Posterior cingulate gyrus (tissue), 11 donors: ENCODE data around the gene HSPA1L.
A peak's percentile ranks its signal among the peaks of the same experiment; 100 is the strongest.
"Not testable (repeated sequence)": the region's sequence is repeated elsewhere in the genome, so short reads cannot be mapped to it uniquely, and the experiment has no call there.

Experiments used
- DNase-seq, 10 donors: peaks; one replicate each; pipeline versions ENCODE4 v3.0.0 to v3.0.0-alpha.2; 2020 to 2021; ENCODE audit warnings: mixed read lengths in 3 of 10
- intact Hi-C: fragments of 100-400 bp; cut with DNase I; formaldehyde crosslinking; loops from one replicate; pipeline ENCODE4 v1.15.1; 2023

HSPA1L gene

DNA sequence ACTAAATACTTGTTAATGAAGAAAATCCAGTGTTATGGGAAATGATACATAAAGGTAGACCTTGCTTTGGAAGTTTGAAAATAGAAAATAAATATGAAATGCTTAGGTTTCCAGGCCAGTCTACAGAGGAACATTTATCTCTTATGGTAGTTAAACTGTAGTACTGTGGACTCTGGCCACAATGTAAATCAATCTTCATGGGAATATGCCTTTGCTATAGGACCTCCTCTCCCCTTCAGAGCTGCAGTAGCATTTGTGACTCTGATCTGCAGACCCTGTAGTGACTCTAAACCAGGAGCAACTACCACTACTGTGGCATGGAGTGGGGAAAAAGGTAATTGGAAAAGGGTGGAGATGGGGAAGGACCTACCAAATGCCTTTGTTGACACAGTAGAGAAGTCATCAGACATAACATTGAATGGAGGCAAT, 4.8 kb upstream of the HSPA1L start:
- intact Hi-C loops = no loop called here
- no peak for DNase-seq

DNA sequence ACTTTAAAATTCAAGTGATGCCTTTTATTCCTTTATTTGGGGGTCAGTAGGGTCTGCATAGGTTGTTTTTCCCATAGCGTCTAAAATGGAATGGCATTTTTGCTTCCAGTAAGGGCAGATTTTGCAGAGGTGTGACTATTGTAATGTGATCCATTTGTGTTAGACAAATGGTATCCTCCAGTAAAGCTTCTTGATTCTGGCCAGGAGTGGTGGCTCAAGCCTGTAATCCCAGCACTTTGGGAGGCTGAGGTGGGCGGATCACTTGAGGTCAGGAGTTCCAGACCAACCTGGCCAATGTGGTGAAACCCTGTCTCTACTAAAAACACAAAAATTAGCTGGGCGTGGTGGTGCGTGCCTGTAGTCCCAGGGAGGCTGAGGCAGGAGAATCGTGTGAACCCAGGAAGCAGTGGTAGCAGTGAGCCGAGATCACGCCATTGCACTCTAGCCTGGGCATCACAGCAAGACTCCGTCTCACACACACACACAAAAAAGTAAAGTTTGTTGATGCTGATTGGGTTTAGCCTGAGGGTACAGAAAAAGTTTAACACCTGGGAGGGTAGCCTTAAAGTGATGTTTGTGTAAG, 2.9 kb upstream of the HSPA1L start:
- intact Hi-C loops = not testable (repeated sequence)

DNA sequence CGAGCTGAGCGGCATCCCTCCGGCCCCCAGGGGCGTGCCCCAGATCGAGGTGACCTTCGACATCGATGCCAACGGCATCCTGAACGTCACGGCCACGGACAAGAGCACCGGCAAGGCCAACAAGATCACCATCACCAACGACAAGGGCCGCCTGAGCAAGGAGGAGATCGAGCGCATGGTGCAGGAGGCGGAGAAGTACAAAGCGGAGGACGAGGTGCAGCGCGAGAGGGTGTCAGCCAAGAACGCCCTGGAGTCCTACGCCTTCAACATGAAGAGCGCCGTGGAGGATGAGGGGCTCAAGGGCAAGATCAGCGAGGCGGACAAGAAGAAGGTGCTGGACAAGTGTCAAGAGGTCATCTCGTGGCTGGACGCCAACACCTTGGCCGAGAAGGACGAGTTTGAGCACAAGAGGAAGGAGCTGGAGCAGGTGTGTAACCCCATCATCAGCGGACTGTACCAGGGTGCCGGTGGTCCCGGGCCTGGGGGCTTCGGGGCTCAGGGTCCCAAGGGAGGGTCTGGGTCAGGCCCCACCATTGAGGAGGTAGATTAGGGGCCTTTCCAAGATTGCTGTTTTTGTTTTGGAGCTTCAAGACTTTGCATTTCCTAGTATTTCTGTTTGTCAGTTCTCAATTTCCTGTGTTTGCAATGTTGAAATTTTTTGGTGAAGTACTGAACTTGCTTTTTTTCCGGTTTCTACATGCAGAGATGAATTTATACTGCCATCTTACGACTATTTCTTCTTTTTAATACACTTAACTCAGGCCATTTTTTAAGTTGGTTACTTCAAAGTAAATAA, 2.2 kb upstream of the HSPA1L start:
- intact Hi-C loops = not testable (repeated sequence)
- DNase-seq = peak in 2 of 10 donors; percentile 70 to 78

More for the DNA sequence above, 2.9 kb upstream of the HSPA1L start:
- DNase-seq = peak in 2 of 10 donors; percentile 56 to 63

DNA sequence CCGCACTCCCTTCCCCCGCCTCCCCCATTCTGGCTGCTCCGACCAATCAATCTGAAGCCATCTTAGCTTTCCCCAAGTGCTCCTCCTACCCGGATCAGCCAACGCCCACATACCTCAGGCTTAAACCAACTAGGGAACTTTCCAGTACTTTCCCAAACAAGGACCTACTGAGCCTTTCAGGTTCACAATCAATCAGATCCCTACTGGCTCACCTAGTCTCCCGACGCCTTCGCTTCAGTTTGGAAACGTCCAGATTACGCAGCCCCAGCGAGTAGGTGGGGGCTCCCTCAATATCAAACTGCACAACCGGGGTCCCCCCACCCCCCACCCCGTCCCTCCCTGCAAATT, 432 bp downstream of the HSPA1L start:
- DNase-seq = peak; percentile 85 to 98 (median 92)
- intact Hi-C loops = no loop called here

DNA sequence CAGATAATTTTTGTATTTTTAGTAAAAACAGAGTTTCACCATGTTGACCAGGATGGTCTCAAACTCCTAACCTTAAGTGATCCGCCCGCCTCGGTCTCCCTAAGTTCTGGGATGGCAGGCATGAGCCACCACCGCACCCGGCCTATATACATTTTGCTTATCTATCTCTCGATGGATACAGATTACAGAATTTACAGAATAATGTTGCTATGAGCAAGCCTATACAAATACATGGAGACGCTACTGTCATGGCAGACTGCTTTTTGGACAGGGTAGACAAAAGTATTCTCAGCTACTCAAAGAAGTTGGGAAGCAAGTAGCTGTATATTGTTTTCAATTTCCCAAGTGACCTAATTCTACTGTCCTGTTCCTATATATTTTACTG, 1.6 kb downstream of the HSPA1L start:
- intact Hi-C loops = no loop called here
- DNase-seq = peak in 1 of 10 donors; percentile 55

DNA sequence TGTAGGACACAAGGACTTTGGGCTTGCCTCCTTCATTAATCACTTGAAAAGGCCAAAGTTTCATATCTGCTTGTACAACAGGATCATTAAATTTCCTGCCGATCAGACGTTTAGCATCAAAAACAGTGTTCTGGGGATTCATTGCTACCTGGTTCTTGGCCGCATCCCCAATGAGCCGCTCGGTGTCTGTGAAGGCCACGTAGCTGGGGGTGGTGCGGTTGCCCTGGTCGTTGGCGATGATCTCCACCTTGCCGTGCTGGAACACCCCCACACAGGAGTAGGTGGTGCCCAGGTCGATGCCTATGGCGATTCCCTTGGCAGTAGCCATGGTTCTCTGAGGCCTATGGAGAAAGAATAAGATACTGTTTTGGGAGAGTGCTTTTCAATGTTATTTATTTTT, 3.4 kb downstream of the HSPA1L start:
- peak in 1 of 10 donors; percentile 36 for DNase-seq
- intact Hi-C loops = no loop called here

DNA sequence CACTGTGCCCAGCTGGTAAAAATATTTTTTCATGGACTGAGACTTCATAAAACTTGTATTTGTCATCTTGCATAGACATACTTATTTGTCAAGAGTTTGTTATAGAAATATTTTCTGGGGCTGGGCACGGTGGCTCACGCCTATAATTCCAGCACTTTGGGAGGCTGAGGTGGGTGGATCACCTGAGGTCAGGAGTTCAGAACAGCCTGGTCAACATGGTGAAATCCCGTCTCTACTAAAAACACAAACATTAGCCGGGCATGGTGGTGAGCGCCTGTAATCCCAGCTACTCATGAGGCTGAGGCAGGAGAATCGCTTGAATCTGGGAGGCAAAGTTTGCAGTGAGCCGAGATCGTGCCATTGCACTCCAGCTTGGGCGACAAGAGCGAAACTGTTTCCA, 6.5 kb downstream of the HSPA1L start:
- peak in 1 of 10 donors; percentile 6 for DNase-seq
- intact Hi-C loops = not testable (repeated sequence)

DNA sequence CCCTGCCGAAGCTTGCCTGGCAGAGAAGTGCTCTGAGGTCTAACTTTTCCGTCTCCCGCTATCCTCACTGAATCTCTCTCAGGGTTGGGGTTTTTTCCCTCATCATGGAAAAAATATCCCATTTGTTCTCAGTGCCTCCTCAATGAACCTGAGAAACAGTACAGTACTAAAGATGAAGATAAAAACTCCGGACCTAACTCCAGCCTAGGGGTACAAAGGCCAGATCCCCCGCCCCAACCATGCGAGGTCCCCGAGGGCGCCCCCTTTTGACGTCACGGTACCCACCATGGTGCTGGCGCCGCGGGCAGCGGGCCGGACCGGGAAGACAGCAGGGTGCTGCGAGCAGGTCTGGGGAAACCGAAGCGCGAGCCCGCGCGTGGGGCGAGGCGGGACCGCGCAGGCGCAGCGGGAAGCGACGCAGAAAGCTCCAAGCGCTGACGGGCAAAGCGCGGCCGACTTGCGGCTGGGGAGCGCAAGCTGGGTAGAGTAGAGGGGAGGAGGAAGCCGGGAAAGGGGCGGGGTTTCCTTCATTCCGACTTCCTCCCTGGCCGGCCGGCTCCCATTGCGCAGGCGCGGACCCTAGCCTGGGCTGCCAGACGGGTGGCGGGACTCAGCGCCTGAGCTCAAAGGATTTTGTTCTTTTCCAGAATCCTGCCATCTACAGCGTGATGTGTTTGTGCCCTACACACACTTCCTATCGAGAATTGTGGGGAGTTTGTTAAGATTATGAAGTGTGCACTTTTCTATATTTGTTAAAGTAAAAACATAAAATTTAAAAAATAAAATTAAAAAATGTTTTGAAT, 8.4 kb downstream of the HSPA1L start, which contains the start of gene LSM2:
TSS of gene LSM2 (minus strand) at position 497 of the 803 bp plus-strand sequence. CDS start at position 288, 209 bp downstream.
- peak; percentile 95 to 99 (median 97) for DNase-seq
- intact Hi-C loops = no loop called here

DNA sequence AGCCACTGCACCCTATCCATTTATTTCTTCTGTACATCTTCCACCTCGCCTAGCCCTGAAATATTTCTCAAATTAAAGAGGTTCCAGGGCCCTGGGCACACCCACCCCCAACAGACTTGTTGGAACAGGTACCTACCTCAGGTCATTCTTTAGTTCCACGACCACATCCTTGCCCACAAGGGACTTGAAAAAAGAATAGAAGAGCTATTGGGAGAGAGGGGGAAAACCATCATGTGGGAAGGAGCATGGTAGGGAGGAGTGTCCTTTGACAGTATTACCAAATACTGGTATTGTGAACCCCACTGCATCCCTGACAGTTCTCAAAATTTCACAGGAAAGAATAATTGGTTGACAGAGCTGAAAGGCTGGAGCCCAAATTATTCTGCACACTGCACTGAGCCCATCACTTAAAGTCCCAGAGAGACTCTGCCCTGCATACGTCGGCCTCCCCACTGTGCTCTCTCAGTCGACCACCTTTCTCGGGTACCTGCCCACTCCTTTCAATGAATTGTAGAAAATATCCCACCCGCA, 9.1 kb downstream of the HSPA1L start:
- no peak for DNase-seq
- intact Hi-C loops = no loop called here

DNA sequence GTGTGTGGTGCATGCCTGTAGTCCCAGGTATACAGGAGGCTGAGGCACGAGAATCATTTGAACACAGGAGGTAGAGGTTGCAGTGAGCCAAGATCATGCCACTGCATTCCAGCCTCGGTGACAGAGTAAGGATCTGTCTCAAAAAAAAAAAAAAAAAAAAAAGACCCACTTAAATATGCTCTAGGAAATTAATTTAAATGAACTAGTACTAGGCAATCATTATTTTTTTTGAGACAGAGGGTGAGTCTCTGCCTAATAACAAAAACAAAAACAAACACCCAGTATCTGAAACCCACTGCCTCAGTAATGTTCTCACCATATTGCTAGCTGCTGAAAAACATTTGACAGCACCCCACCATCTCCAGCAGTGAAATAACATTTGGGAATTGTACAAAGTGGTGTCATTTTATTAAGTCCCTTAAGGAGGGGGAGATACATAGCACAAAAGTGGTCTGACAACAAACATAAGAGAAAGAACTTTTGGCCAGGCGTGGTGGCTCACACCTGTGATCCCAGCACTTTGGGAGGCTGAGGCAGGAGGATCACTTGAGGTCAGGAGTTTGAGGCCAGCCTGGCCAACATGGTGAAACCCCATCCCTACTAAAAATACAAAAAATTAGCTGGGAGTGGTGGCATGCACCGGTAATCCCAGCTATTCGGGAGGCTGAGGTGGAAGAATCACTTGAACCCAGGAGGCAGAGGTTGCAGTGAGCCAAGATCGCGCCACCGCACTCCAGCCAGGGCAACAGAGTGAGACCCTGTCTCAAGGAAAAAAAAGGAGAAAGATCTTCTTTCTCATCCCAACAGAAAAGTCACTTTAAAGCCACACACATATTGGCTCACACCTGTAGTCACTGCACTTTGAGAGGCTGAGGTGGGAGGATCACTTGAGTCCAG, 13.8 kb downstream of the HSPA1L start:
- intact Hi-C loops, DNase-seq: not testable (repeated sequence)

DNA sequence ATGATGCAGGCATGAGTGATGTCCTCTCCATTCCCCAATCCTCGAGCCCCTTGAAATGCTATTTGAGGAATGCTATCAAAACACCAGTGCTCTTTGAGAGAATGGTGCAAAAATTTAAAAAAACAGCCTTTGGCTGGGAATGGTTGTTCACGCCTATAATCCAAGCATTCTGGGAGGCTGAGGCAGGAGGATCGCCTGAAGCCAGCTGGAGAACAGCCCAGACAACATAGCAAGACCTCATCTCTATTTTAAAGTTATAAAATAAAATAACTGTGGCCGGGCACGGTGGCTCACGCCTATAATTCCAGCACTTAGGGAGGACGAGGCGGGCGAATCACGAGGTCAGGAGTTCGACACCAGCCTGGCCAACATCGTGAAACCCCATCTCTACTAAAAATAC, 15.3 kb downstream of the HSPA1L start:
- intact Hi-C loops = loop anchor here (5.0 to 10.0 kb wide), 4 partner anchors 33 to 255 kb away; partner anchors contain the start of genes ABHD16A, ATP6V1G2, CLIC1 and DDX39B
- DNase-seq = peak in 2 of 10 donors; percentile 8 to 49

DNA sequence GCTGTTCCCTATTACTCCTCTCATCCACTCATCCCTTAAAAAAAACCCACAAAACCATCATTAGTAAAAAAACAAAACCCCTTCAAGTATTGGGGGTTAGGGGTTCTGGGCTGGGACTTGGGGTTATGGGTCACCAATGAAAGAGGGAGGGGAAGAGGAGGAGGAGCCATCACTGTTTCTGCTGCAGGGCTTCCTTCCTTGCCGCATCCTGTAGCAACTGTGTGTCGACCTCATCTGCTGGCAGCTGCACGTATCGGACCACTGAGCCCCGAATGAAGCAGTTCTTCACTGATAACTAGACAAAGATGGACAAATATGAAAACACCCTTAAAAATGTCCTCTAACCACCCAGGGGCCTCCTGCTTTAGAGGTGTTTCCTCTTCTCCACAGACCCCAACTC, 17.5 kb downstream of the HSPA1L start:
- peak in 2 of 10 donors; percentile 6 to 15 for DNase-seq
- intact Hi-C loops = loop anchor here (5.0 to 10.0 kb wide), 4 partner anchors 35 to 253 kb away; partner anchors contain the start of genes ABHD16A, ATP6V1G2, CLIC1 and DDX39B

DNA sequence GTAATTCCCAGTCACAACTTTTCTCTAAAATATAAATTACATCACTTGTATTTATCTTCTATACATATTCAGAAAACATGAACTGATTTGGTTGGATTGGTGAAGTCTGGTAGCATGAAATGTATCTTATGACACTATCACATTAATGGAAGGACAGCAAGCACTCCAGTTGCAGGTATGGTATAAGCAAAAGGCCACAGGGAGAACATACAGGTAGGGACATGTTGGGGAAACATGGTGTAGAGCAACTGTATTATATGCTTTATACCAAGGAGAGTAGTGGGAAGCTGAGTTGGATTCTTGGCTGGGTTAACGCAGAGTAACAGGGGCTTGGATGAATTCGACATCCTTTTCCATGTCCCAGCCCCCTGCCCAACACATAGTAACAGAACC, 18.1 kb downstream of the HSPA1L start:
- peak in 1 of 10 donors; percentile 3 for DNase-seq
- intact Hi-C loops = loop anchor here (5.0 to 10.0 kb wide), 4 partner anchors 35 to 252 kb away; partner anchors contain the start of genes ABHD16A, ATP6V1G2, CLIC1 and DDX39B

DNA sequence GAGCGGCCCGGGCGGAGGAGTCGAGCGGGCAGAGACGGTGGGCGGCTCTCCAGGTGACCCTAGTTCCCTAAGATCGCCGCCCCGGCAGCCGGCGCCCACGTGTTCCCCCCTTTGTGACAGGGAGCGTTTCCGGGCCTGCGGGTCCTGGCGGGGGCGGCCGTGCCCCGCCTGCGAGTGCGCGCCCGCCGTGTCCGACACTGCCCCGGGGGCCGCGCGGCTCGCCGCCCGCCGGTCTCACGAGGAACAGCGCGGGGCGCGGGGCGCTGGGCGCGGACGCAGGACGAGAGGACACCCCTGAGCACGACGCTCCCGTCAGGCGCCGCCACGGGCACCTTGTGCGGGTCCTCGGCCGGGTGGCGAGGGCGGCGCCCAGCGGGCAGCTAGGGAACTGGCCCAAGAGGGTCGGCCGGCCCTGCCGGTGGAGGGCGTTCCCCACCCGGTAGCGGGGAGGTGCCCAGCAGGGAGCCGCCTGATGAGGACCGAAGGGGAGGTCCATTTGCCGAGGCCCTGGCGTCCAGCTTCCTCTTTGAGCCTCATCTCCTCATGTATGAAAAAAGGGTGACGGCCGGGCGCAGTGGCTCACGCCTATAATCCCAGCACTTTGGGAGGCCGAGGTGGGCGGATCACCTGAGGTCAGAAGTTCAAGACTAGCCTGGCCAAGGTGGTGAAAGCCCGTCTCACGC, 19.3 kb downstream of the HSPA1L start, which contains the start of gene VARS1:
TSS of gene VARS1 (minus strand) at position 137 of the 683 bp plus-strand sequence. CDS start 535 bp downstream, outside the sequence.
- intact Hi-C loops = loop anchor here (5.0 to 10.0 kb wide), 4 partner anchors 37 to 251 kb away; partner anchors contain the start of genes ABHD16A, ATP6V1G2, CLIC1 and DDX39B
- peak; percentile 77 to 98 (median 87) for DNase-seq

DNA sequence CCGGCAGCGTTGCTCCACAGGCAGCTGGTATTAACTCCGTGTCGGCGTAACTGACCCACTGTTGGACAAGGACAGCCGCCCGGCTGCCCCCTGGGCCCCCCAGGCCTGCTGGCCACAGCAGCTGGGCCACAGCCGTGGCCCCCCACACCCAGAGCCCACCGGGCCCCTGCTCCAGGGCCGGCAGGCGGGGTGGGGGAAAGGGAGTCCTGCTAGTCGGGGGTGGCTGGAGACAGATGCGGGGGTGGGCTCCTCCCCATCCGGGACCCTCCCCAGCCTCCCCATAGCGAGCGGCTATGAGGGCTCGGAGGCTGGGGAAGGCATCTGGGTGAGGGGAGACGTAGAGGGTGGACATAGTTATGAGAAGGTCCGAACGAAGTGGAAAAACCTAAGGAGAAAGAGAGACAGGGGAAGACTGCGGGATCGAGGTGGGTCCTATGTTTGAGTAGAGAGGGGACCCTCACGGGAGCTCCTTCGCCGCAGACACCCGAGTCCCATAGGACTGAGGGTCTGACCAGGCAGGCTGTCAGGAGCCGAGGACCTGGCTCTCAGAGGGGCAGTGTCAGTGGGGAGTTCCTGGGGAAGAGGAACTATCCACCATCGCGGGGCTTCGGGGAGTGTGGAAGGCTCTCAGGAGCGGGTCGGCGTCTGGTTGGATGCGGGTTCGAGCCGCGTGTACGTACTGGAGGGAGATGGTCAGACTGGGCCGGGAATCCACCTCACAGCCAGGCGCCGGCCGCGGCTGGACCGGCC, 20.0 kb downstream of the HSPA1L start:
- DNase-seq = peak in 2 of 10 donors; percentile 64 to 74
- intact Hi-C loops = loop anchor here (5.0 to 10.0 kb wide), 4 partner anchors 37 to 250 kb away; partner anchors contain the start of genes ABHD16A, ATP6V1G2, CLIC1 and DDX39B

DNA sequence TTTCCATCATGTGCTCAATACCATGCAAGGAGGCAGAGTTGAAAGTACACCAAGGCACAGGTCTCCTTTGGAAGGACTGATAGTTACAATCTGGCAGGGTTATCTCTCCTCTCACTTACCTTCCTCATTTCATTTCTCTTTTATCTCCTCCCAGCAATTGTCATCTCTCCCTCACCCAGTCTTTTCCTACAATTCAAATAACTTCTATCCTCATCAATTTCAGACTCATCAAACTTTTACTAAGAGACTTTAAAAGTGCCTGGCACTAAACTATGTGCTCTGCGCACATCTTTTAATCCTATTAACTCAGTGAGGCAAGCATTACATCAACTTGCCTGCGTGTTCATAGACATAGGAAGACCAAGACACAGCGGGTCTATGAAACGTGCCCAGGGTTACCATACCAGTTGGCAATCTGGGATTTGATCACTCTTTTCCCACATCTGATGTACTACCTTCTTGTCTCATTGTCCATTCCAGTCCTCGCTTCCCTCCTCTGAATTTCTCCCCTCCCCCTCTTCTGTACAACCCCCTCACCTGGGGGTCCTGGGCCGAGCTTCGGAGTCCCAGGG, 20.7 kb downstream of the HSPA1L start:
- intact Hi-C loops = loop anchor here (10.0 kb wide), 3 partner anchors 60 to 250 kb away; partner anchors contain the start of genes ABHD16A, ATP6V1G2, CLIC1 and DDX39B
- peak in 1 of 10 donors; percentile 1 for DNase-seq

DNA sequence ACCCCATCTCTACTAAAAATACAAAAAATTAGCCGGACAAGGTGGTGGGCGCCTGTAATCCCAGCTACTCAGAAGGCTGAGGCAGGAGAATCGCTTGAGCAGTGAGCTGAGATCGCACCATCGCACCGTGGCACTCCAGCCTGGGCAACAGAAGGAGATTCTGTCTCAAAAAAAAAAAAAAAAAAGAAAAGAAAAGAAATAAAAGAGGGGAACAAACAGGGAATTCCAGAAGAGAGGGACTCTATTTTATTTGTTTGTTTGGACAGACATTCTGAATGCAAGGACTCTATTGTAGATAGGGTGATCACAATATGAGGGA, 21.2 kb downstream of the HSPA1L start:
- DNase-seq = peak in 2 of 10 donors; percentile 55 to 60
- intact Hi-C loops = loop anchor here (10.0 kb wide), 3 partner anchors 59 to 249 kb away; partner anchors contain the start of genes ABHD16A, ATP6V1G2, CLIC1 and DDX39B
